GM23338 (cell line): ENCODE measurements around the gene RBP2. TPM values are rescaled to one million over a fixed set of nuclear protein-coding genes. Genes with fewer than 3 reads are reported as not detected.

ENCODE experiments used
- ATAC-seq: fragments of 200-7000 bp; cut with Tn5 transposase; 3 replicates; pipeline ENCODE4 v1.9.1; 2020
- DNase-seq: peaks from one replicate; pipeline ENCODE4 v3.0.0-alpha.2; 2015; ENCODE audit warnings: low spot score
- H2AFZ ChIP-seq: fragments of 200-600 bp; sonication (generic); 2 replicates; pipeline ENCODE4 v1.8.0; 2016; ENCODE audit warnings: antibody characterized with exemption, mild to moderate bottlenecking, moderate library complexity
- H3F3A ChIP-seq: fragments of 200-600 bp; sonication (generic); replicated peaks from 2 replicates; pipeline ENCODE4 v1.8.0; 2017; ENCODE audit warnings: antibody characterized with exemption, mixed run types, low read depth
- H3K27ac ChIP-seq: fragments of 200-600 bp; sonication (generic); 2 replicates; pipeline ENCODE4 v1.6.1; 2016; ENCODE audit warnings: low read depth
- H3K27me3 ChIP-seq: fragments of 200-600 bp; sonication (generic); 2 replicates; pipeline ENCODE4 v1.8.0; 2016; ENCODE audit warnings: mild to moderate bottlenecking, mixed run types, moderate library complexity; ENCODE audit not compliant: insufficient read depth
- H3K36me3 ChIP-seq: fragments of 200-600 bp; sonication (generic); 2 replicates; pipeline ENCODE4 v1.8.0; 2016; ENCODE audit warnings: mild to moderate bottlenecking; ENCODE audit not compliant: insufficient read depth
- H3K4me1 ChIP-seq: fragments of 200-600 bp; sonication (generic); 2 replicates; pipeline ENCODE4 v1.8.0; 2016; ENCODE audit warnings: mild to moderate bottlenecking, moderate library complexity; ENCODE audit not compliant: insufficient read depth
- H3K4me2 ChIP-seq: fragments of 200-600 bp; sonication (generic); 2 replicates; pipeline ENCODE4 v1.7.1; 2017; ENCODE audit warnings: mixed run types
- H3K4me3 ChIP-seq: fragments of 200-600 bp; sonication (generic); 2 replicates; pipeline ENCODE4 v1.6.1; 2016; ENCODE audit warnings: mixed run types
- H3K79me2 ChIP-seq: fragments of 200-600 bp; sonication (generic); replicated peaks from 2 replicates; pipeline ENCODE4 v1.8.0; 2017; ENCODE audit warnings: mild to moderate bottlenecking; ENCODE audit not compliant: insufficient read depth
- H3K9me2 ChIP-seq: fragments of 200-600 bp; sonication (generic); 2 replicates; pipeline ENCODE4 v1.8.0; 2017; ENCODE audit not compliant: insufficient read depth
- H4K20me1 ChIP-seq: fragments of 200-600 bp; sonication (generic); replicated peaks from 2 replicates; pipeline ENCODE4 v1.8.0; 2017; ENCODE audit warnings: mild to moderate bottlenecking; ENCODE audit not compliant: insufficient read depth
- H3K27ac Mint-ChIP-seq: 2 replicates; pipeline ENCODE4 v1.8.0; 2020; ENCODE audit warnings: inconsistent platforms, mild to moderate bottlenecking, moderate library complexity, mixed read lengths
- H3K27me3 Mint-ChIP-seq: 3 replicates; pipeline ENCODE4 v1.8.0; 2022; ENCODE audit warnings: low read depth, mild to moderate bottlenecking, moderate library complexity, mixed read lengths, inconsistent platforms; ENCODE audit not compliant: insufficient read depth, poor library complexity
- H3K36me3 Mint-ChIP-seq: 3 replicates; pipeline ENCODE4 v1.8.0; 2021; ENCODE audit warnings: low read depth, mild to moderate bottlenecking, inconsistent platforms, moderate library complexity, mixed read lengths
- H3K4me1 Mint-ChIP-seq: 3 replicates; pipeline ENCODE4 v1.8.0; 2020; ENCODE audit warnings: mild to moderate bottlenecking, inconsistent platforms, mixed read lengths
- H3K4me3 Mint-ChIP-seq: 3 replicates; pipeline ENCODE4 v1.8.0; 2021; ENCODE audit warnings: moderate library complexity, mild to moderate bottlenecking, inconsistent platforms, mixed read lengths
- H3K9me3 Mint-ChIP-seq: 3 replicates; pipeline ENCODE4 v1.8.0; 2020; ENCODE audit warnings: moderate library complexity, mild to moderate bottlenecking, inconsistent platforms, mixed read lengths
- CREB1 ChIP-seq: fragments of 250-450 bp; sonication (Bioruptor Pico); IDR thresholded peaks from 2 replicates; pipeline ENCODE4 v1.5.0; 2020; ENCODE audit warnings: low read depth, mild to moderate bottlenecking, moderate library complexity
- CTCF ChIP-seq, 2 experiments: fragments of 200-600 bp in 1 of 2; sonication (generic) in 1 of 2; conservative IDR thresholded peaks; 2 replicates each; pipeline versions ENCODE4 v1.5.1 to v1.6.1; 2016 to 2017; ENCODE audit warnings: antibody characterized with exemption in 2 of 2, low read depth in 2 of 2, mild to moderate bottlenecking in 2 of 2, moderate library complexity in 1 of 2
- ETS1 ChIP-seq: IDR thresholded peaks from 2 replicates; pipeline ENCODE4 v1.6.1; 2016; ENCODE audit warnings: antibody characterized with exemption
- EZH2 ChIP-seq: fragments of 200-600 bp; sonication (generic); IDR thresholded peaks from one replicate; pipeline ENCODE4 v1.8.0; 2017; ENCODE audit warnings: antibody characterized with exemption, mild to moderate bottlenecking, low read depth; ENCODE audit not compliant: unreplicated experiment
- EZH2phosphoT487 ChIP-seq: fragments of 200-600 bp; sonication (generic); IDR thresholded peaks from one replicate; pipeline ENCODE4 v1.8.1; 2018; ENCODE audit warnings: antibody characterized with exemption; ENCODE audit not compliant: unreplicated experiment
- JUNB ChIP-seq: IDR thresholded peaks from one replicate; pipeline ENCODE4 v1.6.1; 2016; ENCODE audit warnings: antibody characterized with exemption; ENCODE audit not compliant: unreplicated experiment
- NANOG ChIP-seq: IDR thresholded peaks from 2 replicates; pipeline ENCODE4 v1.6.1; 2016; ENCODE audit warnings: antibody characterized with exemption, borderline replicate concordance
- POLR2AphosphoS5 ChIP-seq: IDR thresholded peaks from 2 replicates; pipeline ENCODE4 v1.6.1; 2016; ENCODE audit warnings: antibody characterized with exemption, low read depth
- REST ChIP-seq: IDR thresholded peaks from one replicate; pipeline ENCODE4 v1.6.1; 2018; ENCODE audit warnings: antibody characterized with exemption; ENCODE audit not compliant: unreplicated experiment
- STAT1 ChIP-seq: IDR thresholded peaks from one replicate; pipeline ENCODE4 v1.6.1; 2016; ENCODE audit warnings: antibody characterized with exemption; ENCODE audit not compliant: unreplicated experiment
- ZNF114 ChIP-seq: fragments of 250-450 bp; sonication (Bioruptor Pico); IDR thresholded peaks from 2 replicates; pipeline ENCODE4 v1.5.0; 2020; ENCODE audit warnings: mild to moderate bottlenecking, moderate library complexity
- ZNF331 ChIP-seq: fragments of 250-450 bp; sonication (Bioruptor Pico); IDR thresholded peaks from 2 replicates; pipeline ENCODE4 v1.5.0; 2020; ENCODE audit warnings: low read depth, mild to moderate bottlenecking, moderate library complexity
- ZNF462 ChIP-seq: fragments of 250-450 bp; sonication (Bioruptor Pico); IDR thresholded peaks from 2 replicates; pipeline ENCODE4 v1.5.0; 2020; ENCODE audit warnings: mild to moderate bottlenecking, moderate library complexity
- polyA plus RNA-seq: library from polyadenylated mRNA; unstranded; fragments of >200 nt; fragmentation: Nextera tagmentation; extraction: Ambion mirVana; gene quantifications from 2 replicates; pipeline ENCODE4 v1.2.1, GENCODE V29; 2016
- total RNA-seq: library from RNA; depleted of rRNA; stranded (reverse); fragments of >200 nt; shearing (Covaris generic); gene quantifications from 2 replicates; pipeline ENCODE4 v1.2.3, GENCODE V29; 2014

RBP2 gene
- total and polyA plus RNA-seq, 2 experiments from 2014 or later, result not detected

- no peak overlapping the region for H3K27ac ChIP-seq
- no peaks in the 10 kb centered on the region for H3K9me3 Mint-ChIP-seq
- no peak overlapping the region for H3K4me3 Mint-ChIP-seq
- 0 out of 2 replicates have a peak, but pooled peaks cover 4% of the 10 kb centered on the region for H3K27me3 ChIP-seq
- no peak overlapping the region for H3K27ac Mint-ChIP-seq
- ATAC-seq (no peak), DNase-seq (no peak)
- H3K27me3 Mint-ChIP-seq, result peaks cover 19% of the 10 kb centered on the region
- H3K36me3 Mint-ChIP-seq, result peaks cover 8% of the 10 kb centered on the region; the same call in 2 of the 3 replicates
- H2AFZ ChIP-seq, result no peak overlapping the region
- H3K36me3 ChIP-seq, result no peaks in the 10 kb centered on the region
- H3K79me2 ChIP-seq, result no peaks in the 10 kb centered on the region
- H3K4me1 Mint-ChIP-seq, result peaks cover 37% of the 10 kb centered on the region
- H3K4me1 ChIP-seq, result peaks cover 23% of the 10 kb centered on the region
- H3F3A ChIP-seq, result no peaks in the 10 kb centered on the region
- TF ChIP-seq CTCF (conservative IDR thresholded peaks at IDR 0.05; ENCODE audit: low read depth in 2 of 2) (no peak), REST (no peak), ZNF114 (CRISPR knock-in tag) (no peak), EZH2 (no peak), ZNF462 (no peak), ZNF331 (CRISPR knock-in tag) (no peak), POLR2AphosphoS5 (no peak), CREB1 (CRISPR knock-in tag) (no peak), ETS1 (no peak), NANOG (no peak), EZH2phosphoT487 (no peak), JUNB (no peak), STAT1 (no peak)
- H4K20me1 ChIP-seq, result peaks cover 3% of the 10 kb centered on the region; the same call in 1 of the 2 replicates
- H3K4me2 ChIP-seq, result peak overlapping the region; percentile 74; the same call in 1 of the 2 replicates
- 0 out of 2 replicates have a peak, but pooled peaks cover 3% of the 10 kb centered on the region for H3K9me2 ChIP-seq
- H3K4me3 ChIP-seq, result no peak overlapping the region
Measured at GRCh38 chr3:139524841-139525636, 48.7 kb upstream of the RBP2 start.
